IMR-90 (cell line): ENCODE results near the gene ITGA1.

Source experiments
- MXI1 ChIP-seq: IDR thresholded peaks from 2 replicates; pipeline ENCODE4 v1.6.1; 2012; ENCODE audit warnings: low read depth, mild to moderate bottlenecking, low read length, moderate library complexity, borderline replicate concordance
- POLR2A ChIP-seq: IDR thresholded peaks from 2 replicates; pipeline ENCODE4 v1.6.1; 2012; ENCODE audit warnings: mild to moderate bottlenecking, low read depth, low read length
- TF ChIP-seq, protein P1 (sequence below): conservative IDR thresholded peaks from 2 replicates; pipeline ENCODE4 v1.5.1; 2012; ENCODE audit warnings: mild to moderate bottlenecking, low read depth, low read length, improper control_type of control experiment

GRCh38 chr5:52868417-52868816 lies 80.7 kb downstream of the ITGA1 start:
- TF ChIP-seq MXI1 (no peak), POLR2A (no peak)
- TF ChIP-seq, protein P1, sequence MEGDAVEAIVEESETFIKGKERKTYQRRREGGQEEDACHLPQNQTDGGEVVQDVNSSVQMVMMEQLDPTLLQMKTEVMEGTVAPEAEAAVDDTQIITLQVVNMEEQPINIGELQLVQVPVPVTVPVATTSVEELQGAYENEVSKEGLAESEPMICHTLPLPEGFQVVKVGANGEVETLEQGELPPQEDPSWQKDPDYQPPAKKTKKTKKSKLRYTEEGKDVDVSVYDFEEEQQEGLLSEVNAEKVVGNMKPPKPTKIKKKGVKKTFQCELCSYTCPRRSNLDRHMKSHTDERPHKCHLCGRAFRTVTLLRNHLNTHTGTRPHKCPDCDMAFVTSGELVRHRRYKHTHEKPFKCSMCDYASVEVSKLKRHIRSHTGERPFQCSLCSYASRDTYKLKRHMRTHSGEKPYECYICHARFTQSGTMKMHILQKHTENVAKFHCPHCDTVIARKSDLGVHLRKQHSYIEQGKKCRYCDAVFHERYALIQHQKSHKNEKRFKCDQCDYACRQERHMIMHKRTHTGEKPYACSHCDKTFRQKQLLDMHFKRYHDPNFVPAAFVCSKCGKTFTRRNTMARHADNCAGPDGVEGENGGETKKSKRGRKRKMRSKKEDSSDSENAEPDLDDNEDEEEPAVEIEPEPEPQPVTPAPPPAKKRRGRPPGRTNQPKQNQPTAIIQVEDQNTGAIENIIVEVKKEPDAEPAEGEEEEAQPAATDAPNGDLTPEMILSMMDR: no peak
